Iris pigment epithelial cell (primary cell): ENCODE results near the gene CDC20.
"Not testable (repeated sequence)": the region's sequence is repeated elsewhere in the genome, so short reads cannot be mapped to it uniquely, and the experiment has no call there.

ENCODE experiments used
- DNase-seq: peaks from one replicate; pipeline ENCODE4 v3.0.0-alpha.2; 2011; ENCODE audit warnings: low read depth

Gene CDC20

DNA sequence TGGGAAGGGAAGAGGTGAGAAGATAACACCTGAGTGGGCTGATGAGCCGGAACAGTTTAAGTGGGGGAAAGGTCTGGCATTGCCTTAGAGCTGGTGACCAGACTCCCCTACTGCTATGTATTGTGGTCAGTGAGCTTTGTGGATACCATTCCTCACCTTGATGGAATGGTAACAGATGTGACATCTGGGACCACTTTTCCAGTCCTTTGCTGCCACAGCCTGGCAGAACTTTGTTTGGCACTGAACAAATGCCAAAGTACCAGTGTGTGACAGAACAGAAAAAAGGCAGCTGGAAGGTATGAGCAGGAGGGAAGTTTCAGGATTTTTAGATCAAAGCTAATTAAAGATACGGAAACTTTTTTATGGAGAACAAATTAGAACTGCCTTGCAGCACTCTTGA lies 24.7 kb downstream of the CDC20 start:
- no peak for DNase-seq

DNA sequence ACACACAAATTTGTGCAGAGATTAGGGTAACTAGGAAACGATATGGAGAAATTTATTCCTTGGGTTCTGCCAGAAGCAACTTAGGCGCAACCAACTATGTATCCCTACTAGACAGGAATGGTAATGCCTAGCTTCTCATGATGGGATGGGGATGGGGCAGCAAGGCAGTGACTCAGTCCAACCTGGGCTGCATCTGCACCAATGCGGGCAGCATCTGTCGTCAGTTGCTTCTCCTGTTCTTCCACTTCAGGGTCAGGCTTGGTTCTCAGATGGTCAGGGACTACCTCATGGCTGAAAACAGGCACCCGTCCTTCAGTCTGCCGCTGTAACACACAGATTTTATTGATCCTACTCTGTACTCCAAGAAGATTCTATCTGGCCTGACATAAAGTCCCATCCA lies 27.9 kb downstream of the CDC20 start:
- no peak for DNase-seq

DNA sequence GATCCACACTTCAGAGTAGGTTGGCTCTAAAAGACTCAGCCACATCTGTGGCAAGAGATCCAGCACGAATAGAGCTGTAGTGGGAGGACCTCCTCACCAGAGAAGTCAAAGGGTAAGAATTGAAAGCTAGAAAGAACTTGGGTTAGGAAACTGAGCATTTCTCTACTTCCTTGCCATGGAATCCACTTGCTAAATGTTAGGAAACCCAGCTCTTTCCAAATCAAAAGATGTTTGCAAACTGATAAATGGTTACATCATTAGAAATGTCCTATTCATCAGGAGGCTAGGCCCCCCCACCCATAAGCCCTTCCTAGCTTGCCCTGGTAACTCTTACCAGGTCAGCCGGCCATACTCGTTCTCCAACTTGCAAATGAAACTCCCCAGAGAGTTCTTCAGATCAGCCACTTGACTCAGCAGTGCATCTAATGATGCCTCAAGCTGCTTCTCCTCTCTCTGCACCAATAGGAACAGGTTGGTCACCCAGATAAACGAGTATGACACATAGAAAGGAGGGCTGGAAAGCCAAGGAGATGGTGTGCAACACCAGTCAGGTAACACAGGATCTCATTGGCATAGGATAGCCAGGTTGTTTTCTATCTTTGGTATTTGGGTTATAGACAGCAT lies 29.3 kb downstream of the CDC20 start:
- DNase-seq: no peak

DNA sequence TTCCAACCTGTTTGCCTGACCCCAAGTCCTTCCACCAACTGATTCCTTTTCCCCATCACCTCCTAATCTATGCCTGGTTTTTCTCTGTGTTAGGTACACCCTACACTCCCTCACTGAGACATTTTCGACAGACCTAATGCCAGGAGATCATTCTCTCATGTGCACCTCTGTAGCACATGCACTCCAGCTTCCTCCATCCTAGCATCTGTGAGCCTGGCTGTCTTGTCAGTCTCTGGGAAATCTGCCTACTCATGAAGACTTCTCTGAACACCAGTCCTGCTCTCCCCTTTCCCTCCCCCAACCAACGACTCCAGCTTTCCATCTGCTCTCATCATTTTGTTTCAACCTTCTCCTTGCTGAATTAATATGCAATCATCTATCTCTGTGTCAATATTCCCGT lies 29.8 kb downstream of the CDC20 start:
- DNase-seq: no peak

DNA sequence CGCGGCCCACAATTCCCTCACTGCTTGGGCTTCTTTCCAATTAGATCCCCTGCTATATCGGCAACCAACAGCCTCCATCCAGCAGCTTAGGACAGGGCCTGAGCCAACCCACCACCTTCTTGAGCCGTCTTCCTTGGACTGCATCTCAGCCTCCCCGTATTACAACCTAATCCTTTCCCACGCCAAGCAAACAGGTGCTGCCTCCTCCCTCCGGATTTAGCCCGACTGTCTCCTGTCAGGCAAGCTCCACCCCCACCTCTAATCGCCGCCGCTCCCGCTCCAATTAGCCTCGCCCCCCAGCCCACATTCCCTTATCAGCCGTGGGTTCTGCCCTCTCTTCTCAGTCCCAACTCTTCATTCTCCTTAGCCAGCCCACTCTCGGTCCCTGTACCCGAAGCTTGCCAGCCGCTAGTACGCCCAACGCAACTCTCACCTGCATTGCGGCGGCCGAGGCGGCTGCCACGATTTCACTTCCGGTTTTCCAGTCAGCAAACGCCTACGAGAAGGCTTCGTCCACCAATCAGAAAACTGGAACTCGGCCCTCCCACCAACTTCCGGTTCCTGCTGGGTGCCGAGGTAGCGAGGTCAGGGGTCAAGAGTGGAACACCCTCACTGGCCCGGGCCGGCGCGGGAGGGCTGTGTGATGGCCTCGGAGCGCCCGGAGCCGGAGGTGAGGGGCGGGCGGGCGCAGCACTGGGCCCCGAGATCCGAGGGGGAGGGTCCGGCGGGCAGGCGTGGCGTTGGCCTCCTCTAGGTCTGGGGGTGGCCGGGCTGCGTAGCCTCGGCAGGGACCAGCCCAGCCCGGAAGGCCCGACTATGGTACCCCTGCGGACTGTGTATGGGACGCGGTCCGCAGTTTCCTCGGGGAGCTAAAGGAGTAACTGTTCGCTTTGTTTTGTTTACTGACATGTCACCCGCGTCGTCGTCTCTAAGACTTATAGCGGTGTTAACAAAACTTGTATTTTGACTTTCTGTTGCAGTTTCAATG lies 30.8 kb downstream of the CDC20 start, which contains the start of the genes MED8 and SZT2:
Gene MED8 (minus strand): TSS at position 475 of the 988 bp plus-strand sequence. CDS start 36 bp downstream, at position 439.
Gene SZT2 (plus strand): TSS at position 574 of the 988 bp plus-strand sequence. CDS start 70 bp downstream, at position 644.
- DNase-seq: peak; percentile 90

DNA sequence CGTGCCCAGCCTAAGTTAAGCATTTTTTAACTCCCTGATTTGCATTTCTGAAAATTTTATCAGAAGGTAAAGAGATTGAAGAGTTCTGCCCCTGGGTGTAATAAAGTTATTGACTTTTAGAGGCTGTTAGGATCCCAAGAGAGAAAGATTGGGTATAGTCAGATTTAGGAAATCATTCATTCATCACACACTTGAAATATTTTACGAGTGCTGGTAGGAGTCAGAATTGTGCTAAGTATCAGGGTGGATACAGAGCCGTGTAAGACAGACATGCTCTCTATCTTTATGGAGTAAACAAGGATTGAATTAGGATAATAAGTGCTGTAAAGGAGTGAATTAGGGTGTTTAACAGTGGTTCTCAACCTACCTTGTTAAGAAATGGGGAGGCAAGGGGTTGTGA lies 33.9 kb downstream of the CDC20 start:
- no peak for DNase-seq

DNA sequence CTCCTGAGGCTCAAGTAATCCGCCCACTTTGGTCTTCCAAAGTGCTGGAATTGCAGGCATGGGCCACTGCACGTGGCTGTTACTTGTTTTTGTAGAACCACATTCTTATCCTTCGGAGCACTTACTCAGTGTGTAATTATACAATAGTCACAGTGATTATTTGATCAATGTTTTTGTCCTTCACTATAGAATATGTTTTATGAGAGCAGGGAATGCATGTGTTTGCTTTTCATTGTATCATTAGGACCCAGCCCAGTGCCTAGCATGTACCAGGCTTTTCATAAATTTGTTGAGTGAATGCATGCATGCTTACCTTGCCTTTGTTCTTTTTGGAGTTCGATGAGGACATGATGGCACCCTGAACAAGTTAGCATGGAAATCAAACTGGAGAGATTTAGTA lies 36.7 kb downstream of the CDC20 start:
- DNase-seq: no peak

DNA sequence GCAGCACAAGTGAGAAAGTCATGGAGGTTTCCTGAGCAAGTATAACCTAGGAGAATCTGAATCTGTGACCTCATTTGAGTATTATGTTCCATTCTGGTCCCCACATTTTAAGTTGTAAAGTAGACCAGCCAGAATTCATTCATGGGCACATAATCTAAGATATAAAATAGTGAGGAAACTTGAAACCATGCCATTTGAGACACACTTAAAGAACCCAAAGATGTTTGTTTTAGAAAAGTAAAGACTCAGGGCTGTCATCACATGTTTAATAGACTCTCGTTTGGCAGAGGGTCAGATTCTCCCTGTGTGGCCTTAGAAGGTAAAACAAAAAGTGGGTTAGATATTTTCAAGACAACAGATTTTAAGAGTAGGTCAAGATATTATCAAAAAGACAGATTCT lies 37.3 kb downstream of the CDC20 start:
- DNase-seq: no peak

DNA sequence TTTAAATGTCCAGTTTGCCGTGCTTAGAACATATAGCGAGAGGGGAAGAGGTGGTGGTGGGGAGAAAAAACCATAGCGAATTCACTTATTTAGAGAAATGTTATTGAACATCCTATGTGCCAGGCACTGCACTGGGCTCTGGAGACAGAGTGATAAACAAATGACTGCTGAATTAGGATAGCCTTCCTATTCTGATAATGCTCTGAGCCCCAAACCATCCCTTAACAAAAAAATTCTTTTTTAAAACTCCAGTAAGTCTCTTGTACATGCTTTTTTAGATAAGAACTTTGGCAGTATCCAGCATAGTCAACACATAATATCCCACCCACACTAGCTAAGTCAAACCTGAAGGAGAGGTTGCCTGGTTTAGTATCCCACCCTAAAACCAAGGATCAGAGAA lies 39.4 kb downstream of the CDC20 start:
- DNase-seq: no peak

DNA sequence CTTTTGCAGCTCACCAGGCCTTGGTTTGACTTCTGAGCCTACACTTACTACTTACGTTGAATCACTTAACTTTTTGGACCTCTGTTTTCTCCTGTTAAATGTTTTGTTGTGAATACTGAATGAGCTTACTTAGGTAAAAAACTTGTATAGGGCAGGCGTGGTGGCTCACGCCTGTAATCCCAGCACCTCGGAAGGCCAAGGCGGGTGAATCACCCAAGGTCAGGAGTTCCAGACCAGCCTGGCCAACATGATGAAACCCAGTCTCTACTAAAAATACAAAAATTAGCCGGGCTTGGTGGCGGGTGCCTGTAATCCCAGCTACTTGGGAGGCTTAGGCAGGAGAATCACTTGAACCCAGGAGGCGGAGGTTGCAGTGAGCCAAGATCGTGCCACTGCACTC lies 41.7 kb downstream of the CDC20 start:
- DNase-seq: not testable (repeated sequence)

DNA sequence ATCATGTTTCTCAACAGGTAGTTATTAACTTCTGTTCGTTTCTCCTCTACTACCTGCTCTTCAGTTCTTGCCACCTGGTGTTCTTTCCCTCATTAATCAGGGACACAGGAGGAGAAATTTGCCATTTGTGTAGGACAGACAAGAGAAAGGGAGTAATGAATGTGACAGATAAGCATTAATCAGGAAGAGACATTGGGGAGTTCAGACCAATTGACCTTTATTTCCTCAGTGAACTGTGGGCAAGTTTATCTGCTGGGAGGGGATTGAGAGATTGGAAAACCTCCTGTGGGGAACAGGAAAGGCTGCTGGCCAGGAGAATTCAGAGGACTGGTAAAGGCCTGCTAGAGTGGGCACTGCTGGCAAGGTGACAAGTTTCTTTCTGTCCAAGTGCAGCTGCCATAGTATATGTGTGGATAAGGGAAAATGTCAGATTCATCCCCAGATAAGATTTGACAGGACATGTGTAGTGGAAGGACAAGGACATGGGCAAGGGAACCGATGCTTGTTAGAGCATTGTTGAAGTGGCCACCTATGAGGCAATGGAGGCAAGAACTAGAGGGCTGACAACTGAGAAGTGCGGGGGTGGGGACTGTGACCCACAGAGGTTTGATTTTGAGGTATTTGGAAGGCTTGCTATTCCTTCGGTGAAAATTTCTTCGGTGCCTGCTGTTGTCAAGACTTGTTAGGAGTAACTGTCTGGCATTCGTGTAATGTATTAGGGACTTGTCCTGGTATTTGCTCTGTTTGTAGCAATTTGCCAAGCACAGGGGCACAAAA lies 43.5 kb downstream of the CDC20 start:
- DNase-seq: no peak

DNA sequence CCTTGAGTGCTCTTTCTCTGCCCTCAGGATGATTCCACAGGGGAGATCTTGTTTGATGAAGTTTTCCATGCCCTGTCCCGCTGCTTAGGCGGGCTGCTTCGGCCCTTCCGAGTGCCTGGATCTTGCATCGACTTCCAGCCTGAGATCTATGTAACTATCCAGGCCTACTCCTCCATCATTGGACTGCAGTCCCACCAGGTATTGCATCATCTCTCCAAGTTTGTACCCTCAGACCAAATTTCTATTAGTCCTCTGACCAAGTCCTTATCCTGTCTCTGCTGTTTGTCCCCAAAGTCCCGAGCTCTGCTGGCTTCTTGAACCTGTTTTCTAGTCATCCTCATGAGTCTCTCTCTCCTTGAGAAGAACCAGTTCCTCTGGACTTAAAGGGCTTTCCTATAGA lies 45.6 kb downstream of the CDC20 start:
- DNase-seq: no peak

DNA sequence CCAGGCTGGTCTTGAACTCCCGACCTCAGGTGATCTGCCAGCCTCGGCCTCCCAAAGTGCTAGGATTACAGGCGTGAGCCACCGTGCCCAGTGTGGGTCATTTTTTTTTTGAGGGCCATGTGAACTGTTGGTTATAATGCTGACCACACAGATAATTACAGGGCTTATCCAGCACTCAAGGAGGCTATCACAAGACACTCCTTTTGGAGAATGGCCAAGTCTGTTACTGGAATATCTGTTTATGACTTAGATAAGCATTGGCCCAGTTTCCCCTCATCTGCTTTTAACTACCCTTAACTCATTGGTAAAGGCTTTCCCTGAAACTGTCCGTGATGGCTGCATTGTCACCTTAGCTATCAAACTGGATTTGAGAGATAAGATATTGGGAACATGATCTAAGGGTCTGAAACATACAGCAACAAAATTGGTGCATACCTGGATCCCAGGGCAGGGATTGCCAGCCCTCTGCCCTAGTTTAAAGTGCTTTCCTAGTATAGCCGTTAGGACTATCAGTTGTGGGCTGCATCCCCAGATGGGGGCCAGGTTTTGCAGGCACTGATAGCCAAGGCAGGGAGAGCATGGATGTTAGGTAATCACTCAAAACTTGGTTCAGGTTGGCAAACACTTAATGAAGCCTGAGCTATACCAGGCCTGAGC lies 46.6 kb downstream of the CDC20 start:
- peak; percentile 66 for DNase-seq

DNA sequence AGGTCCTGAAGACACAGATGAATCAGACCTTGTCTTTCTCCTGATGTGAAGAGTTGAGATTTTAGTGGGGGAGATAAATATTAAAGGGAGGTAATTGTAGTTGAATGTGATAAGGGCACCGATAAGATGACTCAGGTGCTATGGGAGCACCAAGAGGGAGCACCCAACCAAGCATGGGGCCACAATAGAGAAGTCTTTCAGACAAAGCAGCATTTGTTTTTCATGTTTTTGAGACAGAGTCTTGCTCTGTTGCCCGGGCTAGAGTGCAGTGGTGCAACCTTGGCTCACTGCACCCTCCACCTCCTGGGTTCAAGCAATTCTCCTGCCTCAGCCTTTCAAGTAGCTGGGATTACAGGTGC lies 47.1 kb downstream of the CDC20 start:
- DNase-seq: no peak

DNA sequence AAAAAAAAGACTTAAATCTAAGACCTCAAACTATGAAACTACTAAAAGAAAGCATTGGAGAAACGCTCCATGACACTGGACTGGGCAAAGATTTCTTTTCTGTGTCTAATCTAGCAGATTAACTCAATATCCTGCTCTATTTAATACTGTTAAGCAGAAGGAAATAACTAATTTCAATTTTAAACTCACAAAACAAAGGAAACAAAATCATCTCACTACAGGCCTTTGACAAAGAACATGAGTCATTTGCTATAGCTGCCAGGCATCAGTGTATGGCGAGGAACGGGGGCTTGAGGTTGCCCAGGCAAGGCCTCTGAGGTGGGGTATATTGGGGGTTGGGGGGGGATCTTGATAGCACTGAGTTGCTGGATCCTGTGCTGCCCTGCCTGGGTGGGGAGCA lies 51.8 kb downstream of the CDC20 start:
- DNase-seq: no peak
